ENCODE measurements around the gene AIFM3.

The AIFM3 gene

DNA sequence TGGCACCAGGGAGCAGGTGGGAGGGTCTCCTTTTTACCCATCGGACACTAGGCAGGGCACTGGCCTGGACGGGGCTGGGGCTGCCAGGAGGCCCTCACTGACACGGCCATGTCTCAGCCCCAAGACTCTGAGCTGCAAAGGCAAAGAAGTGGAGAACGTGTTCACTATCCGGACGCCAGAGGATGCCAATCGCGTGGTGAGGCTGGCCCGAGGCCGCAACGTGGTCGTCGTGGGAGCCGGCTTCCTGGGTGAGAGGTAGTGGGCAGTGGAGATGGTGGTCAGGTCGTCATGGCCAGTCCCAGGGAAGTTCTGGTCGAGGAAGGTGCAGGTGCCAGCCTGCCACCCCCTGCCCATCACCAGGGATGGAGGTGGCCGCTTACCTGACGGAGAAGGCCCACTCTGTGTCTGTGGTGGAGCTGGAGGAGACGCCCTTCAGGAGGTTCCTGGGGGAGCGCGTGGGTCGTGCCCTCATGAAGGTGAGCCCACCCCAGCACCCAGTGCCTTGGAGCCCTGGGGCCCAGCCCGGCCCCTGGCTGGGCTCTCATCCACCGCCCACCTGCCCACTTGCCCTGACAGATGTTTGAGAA, 9.3 kb downstream of the AIFM3 start:
- no peak for DNase-seq

DNA sequence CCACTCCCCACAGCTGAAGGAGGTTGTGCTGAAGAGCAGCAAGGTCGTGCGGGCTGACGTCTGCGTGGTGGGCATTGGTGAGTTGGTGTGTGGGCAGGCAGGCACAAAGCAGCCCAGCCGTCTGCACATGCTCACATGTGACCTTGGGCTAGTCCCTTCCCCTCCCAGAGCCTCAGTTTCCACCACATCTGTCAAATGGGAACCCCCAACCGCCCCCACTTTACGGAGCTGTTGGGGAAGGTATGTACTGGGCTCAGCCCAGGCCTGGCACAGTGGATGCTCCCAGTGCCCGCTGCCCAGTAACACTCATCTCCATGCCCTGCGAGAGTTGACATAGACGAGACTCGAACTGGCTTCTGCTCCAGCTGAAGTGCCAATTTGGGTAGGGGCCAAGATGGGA, 10.0 kb downstream of the AIFM3 start:
- no peak for DNase-seq

DNA sequence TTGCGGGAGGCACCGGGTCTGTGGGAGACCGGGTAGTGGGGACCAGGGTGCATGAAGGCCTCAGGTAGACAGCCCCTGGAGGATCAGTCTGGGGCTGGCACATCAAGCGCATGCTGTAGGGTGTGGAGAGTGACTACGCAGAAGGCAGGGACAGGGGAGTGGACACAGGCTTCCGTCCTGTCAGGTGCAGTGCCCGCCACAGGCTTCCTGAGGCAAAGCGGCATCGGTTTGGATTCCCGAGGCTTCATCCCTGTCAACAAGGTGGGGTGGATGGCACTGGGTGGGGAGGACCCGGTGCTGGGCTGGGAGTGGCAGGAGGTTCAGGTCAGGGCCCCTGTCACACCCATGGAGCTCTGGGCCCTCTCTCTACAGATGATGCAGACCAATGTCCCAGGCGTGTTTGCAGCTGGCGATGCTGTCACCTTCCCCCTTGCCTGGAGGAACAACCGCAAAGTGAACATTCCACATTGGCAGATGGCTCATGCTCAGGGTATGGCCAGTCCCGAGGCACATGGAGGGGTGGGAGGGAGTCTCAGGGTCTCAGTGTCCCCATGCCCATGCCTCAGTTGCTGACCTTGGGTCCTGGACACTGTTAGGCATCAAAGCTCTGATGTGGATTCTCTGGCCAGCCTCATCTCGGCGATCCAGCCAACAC, 10.6 kb downstream of the AIFM3 start:
- no peak for DNase-seq

DNA sequence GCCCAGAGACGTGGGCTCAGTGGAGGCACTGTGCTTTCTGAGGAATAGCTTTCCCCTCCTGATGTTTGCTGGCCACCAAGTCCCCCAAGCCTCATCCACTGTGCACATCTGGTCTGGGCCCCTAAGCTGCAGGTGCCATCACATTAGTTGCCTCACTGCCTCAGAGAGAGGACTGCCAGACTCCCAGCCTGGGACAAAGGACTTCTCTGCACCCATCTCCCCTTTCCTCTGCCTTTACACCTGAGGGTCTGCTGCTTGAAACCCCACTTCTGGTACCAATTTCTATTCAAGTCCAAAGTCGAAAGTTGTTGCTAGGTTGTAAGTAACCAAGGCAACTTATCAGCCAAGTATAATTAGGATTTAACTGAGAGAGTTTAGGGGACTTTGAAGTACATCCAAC, 11.4 kb downstream of the AIFM3 start:
- DNase-seq = no peak

DNA sequence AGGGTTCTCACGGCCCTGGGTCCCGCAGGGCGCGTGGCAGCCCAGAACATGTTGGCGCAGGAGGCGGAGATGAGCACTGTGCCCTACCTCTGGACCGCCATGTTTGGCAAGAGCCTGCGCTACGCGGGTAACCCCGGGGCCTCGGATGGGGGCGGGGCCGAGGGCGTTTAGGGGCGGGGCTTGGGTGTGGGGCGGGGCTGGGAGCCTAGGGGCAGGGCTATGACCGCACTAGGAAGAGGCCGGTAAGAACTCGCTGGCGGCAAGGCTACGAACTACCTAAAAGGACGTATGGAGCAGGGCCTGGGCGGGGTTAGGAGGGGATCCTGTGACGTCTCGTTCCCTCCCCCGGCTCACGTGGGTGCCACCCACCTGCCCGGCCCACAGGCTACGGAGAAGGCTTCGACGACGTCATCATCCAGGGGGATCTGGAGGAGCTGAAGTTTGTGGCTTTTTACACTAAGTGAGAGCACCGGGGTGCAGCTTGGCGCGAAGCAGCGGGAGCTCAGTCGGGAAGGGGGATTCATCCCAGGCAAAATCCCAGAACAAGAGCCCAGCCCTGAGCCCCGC, 12.3 kb downstream of the AIFM3 start:
- no peak for DNase-seq

DNA sequence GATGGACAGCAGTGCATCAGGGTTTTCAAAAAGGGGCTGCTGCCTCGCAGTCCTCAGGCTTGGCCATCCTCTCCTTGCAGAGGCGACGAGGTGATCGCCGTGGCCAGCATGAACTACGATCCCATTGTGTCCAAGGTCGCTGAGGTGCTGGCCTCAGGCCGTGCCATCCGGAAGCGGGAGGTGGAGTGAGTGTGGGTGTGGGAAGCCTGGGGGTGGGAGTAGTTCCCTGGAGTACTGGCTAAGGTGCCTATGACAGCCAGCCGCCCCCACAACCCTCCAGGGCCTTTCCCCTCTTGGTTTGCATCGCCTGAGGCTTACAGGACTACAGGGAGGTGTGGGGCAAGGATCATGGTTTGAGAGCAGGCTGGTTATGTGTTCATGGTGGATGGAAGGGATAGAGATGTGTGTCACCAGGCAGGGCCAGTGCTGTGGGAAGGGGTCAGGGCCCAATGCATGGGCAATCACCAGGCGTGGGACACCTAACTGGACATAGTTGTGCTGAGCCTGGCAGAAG, 12.9 kb downstream of the AIFM3 start:
- no peak for DNase-seq

DNA sequence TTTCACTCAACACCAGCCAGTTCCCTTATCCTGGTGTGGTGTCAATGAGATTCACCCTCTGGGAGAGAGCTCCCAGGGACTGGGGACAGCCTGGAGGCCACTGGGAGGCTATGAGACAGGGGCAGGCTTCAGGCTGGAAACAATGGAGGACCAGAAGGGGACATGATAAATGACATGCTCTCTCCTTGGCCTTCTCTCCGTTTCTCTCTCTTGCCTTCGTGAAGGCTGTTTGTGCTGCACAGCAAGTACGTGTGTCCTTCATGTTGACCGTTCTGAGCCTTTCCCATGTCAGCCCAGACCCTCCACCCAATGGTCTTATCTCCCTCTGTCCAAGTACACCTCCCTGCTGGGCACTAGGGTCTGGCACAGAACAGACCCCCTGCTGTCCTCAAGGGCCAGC, 13.5 kb downstream of the AIFM3 start:
- no peak for DNase-seq

DNA sequence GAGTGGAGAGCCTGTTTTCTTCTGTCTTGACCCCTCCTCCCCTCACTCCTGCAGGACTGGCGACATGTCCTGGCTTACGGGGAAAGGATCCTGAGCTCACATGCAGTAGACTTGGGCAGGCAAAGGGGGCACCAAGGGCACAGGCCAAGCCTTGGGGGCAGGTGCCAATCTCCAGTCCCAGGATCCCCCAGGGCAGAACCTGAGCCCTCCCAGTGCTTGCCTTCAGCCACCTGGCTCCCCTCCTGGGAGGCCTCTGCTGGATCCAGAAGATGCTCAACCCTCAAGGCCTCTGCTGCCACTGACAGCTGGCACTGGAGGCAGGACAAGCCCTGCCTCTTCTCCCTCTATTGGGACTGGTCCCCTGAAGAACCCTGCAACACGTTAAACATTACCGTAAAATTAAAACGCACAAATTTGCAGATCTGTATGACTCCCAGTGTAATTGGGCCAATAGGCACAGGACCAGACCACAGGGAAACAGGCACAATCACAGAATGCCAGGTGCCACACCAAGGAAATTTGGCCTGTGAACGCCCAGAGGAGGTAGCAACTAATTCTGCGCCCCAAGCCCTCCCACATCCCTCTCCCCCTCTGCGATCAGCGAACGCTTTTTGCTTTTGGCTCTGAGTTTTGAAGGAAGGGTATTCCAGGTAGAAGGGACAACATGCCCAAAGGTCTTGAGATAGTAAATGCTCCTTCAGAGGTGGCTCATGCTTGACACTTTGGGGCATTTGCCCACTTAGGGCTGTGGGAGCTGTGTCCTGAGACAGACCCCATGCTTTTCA, 14.1 kb downstream of the AIFM3 start:
- DNase-seq = no peak

DNA sequence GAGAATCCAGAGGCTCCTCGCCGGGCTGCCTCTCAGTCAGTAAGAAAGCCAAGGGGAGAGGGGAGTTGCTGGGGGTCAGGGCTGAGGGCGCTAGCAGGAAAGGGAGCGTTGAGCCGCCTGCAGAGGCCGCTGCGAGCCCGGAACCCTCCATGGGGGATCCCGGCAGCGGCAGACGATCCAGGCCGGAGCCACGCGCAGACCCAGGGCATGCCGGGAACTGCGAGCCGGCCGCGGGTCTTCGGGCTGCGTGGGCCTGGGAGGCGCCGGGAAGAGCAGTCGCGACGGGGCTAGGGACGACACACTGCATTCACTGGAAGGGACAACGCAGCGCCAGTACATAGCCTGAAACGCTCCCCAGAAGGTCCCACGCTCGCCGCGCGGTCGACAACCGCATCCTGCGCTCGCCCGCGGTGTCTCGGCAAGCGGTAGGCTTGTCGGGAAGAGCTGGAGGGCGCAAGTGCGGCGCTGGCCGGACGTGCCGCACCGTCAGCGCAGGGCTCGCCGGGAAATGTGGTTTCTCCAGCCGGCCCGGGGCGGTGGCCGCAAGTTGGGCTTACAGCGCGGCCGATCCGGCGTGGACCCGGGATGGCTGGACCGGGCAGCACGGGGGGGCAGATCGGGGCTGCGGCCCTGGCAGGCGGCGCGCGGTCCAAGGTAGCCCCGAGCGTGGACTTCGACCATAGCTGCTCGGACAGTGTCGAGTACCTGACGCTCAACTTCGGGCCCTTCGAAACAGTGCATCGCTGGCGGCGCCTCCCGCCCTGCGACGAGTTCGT, 14.9 kb downstream of the AIFM3 start, which contains the start of gene LZTR1:
LZTR1 (plus strand) TSS at position 511 of the 776 bp plus-strand sequence; CDS start at position 586, 75 bp downstream.
- DNase-seq = peak; percentile 31

DNA sequence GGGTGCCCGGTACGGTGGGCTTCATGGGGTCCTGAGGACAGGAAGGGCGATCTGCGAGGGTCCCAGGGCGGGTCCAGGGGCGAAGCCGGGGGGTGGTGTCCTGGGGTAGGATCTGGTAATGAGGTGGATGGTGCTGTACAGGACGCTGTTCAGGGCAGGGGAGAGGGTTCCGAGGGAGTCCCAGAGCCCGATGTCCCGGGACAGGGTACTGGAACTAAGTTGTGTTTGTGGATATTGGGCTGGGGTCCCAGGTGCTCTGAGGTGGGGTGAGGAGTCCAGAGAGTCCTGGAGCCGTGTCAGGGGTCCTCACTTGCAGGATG, 15.5 kb downstream of the AIFM3 start:
- DNase-seq = no peak

DNA sequence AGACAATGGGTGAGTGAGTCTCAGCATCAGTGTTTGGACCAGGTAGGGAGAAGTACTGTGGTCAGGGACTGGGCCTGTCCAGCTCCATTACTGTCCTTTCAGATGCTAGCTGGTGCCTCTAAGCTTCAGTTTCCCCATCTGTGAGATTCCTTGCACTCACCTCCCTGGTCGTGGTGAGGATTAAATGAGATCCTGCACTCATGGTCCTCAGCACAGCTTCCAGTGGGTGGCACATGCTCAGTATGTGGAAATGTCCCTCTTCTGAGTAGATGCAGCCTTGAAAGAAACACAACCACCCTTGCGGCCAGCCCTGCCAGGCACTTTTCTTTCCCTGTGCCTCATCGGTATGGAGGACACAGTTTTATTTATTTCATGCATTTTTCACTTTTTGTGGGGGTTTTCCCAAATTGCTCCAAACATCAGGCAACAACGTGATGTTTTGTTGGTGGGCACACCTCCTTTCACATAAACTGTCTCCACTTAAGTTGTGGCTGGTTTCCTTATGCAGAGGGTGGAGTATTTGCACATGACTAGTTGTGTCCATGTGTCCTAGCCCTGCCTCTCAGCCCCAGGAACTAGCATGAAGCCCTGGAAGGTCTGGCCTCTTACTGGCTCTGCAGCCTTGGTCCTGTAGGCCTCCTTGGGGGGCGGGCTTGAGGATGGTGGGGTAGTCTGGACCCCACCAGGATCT, 16.2 kb downstream of the AIFM3 start:
- no peak for DNase-seq

DNA sequence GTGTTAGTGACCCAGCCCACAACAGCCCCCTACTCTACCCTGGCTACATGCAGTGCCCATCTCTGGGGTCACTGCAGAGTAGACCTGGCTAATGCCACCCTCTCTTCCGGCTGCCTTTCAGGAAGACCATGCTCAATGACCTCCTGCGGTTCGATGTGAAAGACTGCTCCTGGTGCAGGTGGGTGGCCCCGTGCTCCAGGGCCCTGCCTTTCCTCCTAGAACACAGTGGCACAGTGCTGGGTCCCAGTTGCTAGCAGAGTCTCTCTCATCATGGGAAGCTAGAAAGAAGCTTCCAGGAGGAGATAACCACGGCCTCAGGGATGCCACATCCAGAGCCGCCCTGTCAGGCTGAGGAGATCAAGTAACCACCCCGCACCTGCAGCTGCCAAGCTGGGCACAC, 18.7 kb downstream of the AIFM3 start:
- no peak for DNase-seq

DNA sequence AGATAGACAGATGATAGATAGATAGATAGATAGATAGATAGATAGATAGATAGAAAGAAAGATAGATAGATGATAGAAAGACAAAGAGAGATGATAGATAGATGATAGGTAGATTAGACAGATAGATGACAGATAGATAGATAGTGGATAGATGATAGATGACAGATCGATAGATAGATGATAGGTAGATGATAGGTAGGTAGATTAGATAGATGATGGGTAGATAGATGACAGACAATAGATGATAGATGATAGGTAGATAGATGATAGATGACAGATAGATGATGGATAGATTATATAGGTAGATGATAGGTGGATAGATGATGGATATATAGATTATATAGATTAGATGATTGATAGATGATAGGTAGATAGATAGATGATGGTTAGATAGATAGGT, 19.3 kb downstream of the AIFM3 start:
- DNase-seq = no peak

DNA sequence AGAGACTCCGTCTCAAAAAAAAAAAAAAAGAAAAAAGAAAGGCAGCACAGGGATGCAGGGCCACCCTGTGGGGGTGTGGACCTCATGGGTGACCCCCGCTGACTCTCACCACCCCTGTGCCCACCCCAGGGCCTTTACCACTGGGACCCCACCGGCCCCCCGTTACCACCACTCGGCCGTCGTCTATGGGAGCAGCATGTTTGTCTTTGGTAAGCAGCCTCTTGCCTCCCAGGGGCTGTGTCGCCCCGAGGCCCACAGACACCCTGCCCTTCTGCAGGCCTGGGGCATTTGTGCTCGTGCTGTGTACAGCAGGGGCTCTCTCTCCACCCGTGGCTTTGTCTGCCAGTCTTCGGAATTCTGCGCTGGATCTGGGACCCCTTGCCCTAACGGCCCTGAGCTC, 20.3 kb downstream of the AIFM3 start:
- no peak for DNase-seq

DNA sequence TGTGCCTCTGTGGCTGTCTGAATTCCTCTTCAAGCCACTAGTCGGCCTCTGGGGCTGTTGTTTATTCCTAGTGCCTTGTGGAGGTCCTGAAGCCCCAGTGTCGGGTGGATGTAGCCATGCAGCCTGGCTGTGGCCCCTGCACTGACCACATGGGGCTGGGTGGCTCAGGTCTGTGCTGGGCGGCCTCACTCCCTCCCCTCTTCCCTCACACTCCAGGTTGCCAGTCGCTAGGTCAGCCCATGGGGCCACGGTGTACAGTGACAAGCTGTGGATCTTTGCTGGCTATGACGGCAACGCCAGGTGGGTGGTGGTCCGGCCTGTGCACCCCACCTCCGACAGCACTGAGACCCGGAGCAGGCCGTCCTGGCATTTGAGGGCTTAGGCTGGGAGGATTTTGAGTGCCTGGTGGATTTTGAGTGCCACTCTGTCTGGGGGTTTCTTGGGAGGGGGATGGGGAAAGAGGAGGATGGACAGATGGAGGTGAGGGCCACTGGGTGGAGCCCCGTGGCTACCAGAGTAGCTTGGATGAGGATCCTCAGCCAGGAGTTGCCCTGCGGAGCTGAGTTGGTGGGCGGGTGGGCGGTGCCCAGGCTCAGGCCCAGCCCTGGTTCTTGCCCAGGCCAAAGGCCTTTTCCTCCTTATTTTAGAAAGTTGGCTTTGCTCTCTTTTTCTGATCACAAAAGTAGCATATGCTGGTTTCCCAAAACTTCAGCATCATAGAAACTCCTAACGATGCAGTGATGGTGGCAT, 21.7 kb downstream of the AIFM3 start:
- DNase-seq = no peak

DNA sequence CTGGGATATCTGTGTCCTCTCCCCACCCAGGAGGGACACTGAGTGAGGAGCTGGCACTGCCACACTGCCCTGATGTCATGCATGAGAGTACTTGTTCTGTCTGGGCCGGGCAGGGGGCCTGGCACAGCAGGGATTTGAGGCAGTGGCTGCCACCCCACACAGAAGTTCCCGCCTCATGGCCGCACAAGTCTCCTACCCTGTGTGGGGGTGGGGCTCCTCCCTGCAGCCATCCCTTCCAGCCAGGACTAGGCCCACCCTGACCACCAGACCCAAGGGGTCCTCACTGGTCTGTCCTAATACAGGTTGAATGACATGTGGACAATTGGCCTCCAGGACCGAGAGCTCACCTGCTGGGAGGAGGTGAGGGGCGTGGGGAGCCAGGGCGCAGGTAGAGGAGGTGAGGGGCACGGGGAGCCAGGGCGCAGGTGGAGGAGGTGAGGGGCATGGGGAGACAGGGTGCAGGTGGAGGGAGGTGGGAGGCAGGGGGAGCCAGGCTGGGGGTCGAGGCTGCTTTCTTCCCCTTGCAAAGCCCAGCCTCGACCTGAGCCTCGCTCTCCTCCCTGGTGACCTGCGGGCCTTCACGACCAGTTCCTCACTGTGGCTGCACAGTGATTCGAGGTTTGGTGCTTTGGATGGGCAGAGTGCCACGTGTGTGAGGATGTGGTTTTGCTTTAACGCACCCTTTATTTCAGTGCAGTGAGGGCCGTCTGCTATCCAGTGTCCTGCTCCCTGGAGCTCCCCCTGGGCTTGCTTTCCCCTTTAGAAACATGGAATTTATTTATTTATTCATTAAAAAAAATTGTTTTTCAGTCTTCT, 22.5 kb downstream of the AIFM3 start:
- DNase-seq = no peak

DNA sequence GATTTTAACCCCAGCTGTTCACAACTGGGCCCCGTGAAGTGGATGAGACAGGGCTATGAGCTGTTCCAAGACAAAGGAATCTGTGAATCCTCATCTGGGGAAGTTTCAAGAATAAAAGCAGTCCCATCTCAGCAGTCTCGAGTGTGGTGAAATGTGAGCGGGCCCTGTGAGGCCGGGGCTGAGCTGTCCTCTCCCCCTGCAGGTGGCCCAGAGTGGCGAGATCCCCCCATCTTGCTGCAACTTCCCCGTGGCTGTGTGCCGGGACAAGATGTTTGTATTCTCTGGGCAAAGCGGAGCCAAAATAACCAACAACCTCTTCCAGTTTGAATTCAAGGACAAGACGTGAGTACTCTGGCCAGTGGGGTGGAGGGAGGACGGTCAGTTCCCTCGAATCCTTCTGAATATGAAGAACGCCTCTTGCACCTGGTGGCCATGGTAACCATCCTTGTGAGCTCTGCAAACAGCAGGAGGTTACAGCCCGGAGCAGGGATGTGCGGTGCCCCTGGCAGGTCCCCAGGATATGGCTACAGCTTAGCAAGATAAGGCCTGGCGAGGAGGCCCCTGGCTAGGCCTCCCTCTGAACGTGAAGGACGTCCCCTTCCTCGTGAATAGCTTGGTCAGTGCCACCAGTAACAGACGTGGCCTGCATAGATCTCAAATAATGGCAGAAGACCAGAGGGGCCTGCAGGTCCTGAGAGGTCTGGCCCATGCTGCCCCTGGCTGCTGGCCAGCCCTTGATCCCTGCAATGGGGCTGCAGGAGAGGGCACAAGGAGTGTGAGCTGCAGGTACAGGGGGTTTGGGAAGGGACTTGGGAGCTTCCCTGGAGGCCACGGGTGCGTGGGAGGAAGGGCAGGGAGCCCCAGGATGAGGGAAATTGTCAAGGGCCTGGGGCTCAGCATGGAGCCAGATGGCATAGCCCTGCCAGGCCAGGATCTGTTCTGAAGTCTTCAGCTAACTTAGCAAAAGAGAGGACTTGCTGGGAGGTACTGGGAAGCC, 23.4 kb downstream of the AIFM3 start:
- no peak for DNase-seq

DNA sequence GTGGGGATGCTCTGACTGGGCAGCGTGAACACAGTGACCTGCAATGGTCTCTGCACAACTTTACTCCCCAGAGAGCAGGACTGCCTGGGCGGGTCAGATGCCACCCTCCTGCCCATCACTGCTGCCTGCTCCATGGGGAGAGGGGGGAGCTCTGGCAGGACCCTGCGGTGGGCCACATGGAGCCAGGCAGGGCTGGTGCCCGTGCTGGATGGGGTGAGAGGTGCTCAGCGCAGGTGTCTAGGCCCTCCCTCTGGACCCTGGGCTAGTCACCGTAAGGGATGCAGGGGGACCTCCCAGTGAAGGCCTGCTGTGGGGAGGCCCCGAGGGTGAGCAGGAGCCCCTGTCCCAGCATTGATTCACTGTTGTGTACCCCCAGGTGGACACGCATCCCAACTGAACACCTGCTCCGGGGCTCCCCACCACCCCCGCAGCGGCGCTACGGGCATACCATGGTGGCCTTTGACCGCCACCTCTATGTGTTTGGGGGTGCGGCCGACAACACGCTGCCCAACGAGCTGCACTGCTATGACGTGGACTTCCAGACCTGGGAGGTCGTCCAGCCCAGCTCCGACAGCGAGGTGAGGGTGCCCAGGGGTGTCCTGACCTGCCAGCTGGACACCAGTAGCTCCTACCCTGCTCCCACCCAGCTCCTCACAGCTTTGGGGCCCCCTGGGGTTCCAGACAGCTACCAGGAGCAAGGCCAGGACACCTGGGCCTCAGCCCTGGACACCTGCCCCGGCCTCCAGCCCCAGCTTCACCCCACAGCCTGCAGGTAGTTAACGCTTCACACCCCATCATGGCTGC, 24.4 kb downstream of the AIFM3 start:
- no peak for DNase-seq

DNA sequence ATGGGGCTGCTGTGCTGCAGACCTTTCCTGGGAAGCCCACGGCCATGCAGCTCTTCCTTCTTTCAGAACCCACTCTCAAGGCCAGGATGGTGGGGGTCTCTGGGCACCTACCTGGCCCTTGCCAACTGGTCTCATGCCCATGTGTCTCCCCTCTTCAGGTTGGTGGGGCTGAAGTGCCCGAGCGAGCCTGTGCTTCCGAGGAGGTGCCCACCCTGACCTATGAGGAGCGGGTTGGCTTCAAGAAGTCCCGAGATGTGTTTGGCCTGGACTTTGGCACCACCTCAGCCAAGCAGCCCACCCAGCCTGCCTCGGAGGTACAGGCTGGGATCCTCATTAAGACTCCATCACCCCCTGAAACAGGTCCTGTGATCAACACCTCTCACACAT, 25.0 kb downstream of the AIFM3 start:
- no peak for DNase-seq

All from DMS 273 treated with DMSO at 0.1 percent for 48 hours (cell line).